Measurements from ENCODE around the gene RPL41. TPM values are rescaled to one million over a fixed set of nuclear protein-coding genes. Genes with fewer than 3 reads are reported as not detected.

The RPL41 gene
- total and polyA plus RNA-seq, 9 of the 15 experiments (the other 6 are each of a cell fraction or from before 2014, with no cell fraction given): 3,403 to 11,276 (median 5,604) TPM

- TF ChIP-seq MAZ (CRISPR knock-in tag; conservative IDR thresholded peaks at IDR 0.05 in 1 of 2, IDR thresholded peaks at IDR 0.05 in 1 of 2) (0 out of 4 replicates have a peak, but pooled peaks of 1 of the 2 experiments have one; percentile 10), TFE3 (CRISPR knock-in tag; IDR thresholded peaks at IDR 0.05) (no peak; the same call in 1 of the 2 replicates), ZKSCAN1 (IDR thresholded peaks at IDR 0.05; ENCODE audit: low read depth, low read length) (no peak), TAL1 (IDR thresholded peaks at IDR 0.05) (no peak), KDM5B (IDR thresholded peaks at IDR 0.05; ENCODE audit: insufficient replicate concordance, low read depth, low read length) (no peak), CBX3 (IDR thresholded peaks at IDR 0.05; ENCODE audit: borderline replicate concordance in 1 of 2, low read length in 2 of 2) (no peak), ZNF239 (CRISPR knock-in tag; IDR thresholded peaks at IDR 0.05) (no peak), ZNF431 (CRISPR knock-in tag; IDR thresholded peaks at IDR 0.05) (no peak), NCOA1 (IDR thresholded peaks at IDR 0.05; ENCODE audit: low read depth) (no peak), CXXC5 (CRISPR knock-in tag; IDR thresholded peaks at IDR 0.05) (peak; percentile 27), JUN (IDR thresholded peaks at IDR 0.05; ENCODE audit: borderline replicate concordance, low read depth, low read length) (no peak; the same call in 1 of the 2 replicates), JUN (CRISPR knock-in tag; IDR thresholded peaks at IDR 0.05; ENCODE audit: borderline replicate concordance) (peak; percentile 41; the same call in 1 of the 2 replicates), E2F3 (CRISPR knock-in tag; IDR thresholded peaks at IDR 0.05) (no peak), FOSL1 (tag; conservative IDR thresholded peaks at IDR 0.05) (no peak), MCM5 (IDR thresholded peaks at IDR 0.05; ENCODE audit: low read depth) (no peak), ZBTB43 (CRISPR knock-in tag; IDR thresholded peaks at IDR 0.05) (0 out of 2 replicates have a peak, but pooled peaks have one; percentile 18), PML (IDR thresholded peaks at IDR 0.05; ENCODE audit: low read length) (0 out of 2 replicates have a peak, but pooled peaks have one; percentile 34), GTF2E2 (tag; IDR thresholded peaks at IDR 0.05) (no peak), ARNT (IDR thresholded peaks at IDR 0.05) (no peak), NFIX (CRISPR knock-in tag; IDR thresholded peaks at IDR 0.05; ENCODE audit: low read depth) (no peak), NFRKB (IDR thresholded peaks at IDR 0.05; ENCODE audit: low read depth) (peak; percentile 81; the same call in 1 of the 2 replicates), STAG1 (CRISPR knock-in tag; IDR thresholded peaks at IDR 0.05; ENCODE audit: borderline replicate concordance) (no peak), NRF1 (conservative IDR thresholded peaks at IDR 0.05 in 1 of 2, IDR thresholded peaks at IDR 0.05 in 1 of 2) (no peak), SMAD4 (CRISPR knock-in tag; conservative IDR thresholded peaks at IDR 0.05) (no peak), PYGO2 (tag; IDR thresholded peaks at IDR 0.05) (no peak), SIX5 (IDR thresholded peaks at IDR 0.05; ENCODE audit: borderline replicate concordance in 1 of 2, insufficient read depth in 1 of 2, low read depth in 1 of 2, low read length in 2 of 2) (no peak), CBFA2T2 (conservative IDR thresholded peaks at IDR 0.05) (no peak)
These were observed 11.4 kb upstream of the RPL41 start (continued) for GRCh38 chr12:56104815-56105608.

All from K562 (cell line).